Measurements from ENCODE around the gene DCAF6.

DNA sequence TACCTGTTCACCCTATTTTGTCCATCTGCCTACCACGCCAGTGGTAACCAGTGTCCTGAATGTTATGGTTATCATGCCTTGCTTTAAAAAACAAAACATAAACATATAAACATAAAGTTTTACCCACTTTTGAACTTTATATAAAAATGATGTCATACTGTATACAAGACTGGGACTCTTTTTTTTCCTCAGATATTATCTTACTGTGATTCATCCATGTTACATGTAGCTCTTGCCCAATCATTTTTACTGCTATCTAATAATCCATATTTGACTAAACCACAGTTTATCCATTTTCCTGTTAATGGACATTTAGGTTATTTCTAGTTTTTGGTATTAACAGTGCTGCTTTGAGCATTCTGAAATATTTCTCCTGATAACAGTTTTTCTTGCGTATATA is 121.4 kb downstream of the DCAF6 start:
- TF ChIP-seq, protein P1, sequence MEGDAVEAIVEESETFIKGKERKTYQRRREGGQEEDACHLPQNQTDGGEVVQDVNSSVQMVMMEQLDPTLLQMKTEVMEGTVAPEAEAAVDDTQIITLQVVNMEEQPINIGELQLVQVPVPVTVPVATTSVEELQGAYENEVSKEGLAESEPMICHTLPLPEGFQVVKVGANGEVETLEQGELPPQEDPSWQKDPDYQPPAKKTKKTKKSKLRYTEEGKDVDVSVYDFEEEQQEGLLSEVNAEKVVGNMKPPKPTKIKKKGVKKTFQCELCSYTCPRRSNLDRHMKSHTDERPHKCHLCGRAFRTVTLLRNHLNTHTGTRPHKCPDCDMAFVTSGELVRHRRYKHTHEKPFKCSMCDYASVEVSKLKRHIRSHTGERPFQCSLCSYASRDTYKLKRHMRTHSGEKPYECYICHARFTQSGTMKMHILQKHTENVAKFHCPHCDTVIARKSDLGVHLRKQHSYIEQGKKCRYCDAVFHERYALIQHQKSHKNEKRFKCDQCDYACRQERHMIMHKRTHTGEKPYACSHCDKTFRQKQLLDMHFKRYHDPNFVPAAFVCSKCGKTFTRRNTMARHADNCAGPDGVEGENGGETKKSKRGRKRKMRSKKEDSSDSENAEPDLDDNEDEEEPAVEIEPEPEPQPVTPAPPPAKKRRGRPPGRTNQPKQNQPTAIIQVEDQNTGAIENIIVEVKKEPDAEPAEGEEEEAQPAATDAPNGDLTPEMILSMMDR (IDR thresholded peaks at IDR 0.05), result no peak
- TF ChIP-seq POLR2A (IDR thresholded peaks at IDR 0.05), result no peak
